ENCODE results near the gene CNTFR.
A peak's percentile ranks its signal among the peaks of the same experiment; 100 is the strongest.

GRCh38 chr9:34612788-34613390 lies 23.4 kb upstream of the CNTFR start:
- TF ChIP-seq, protein P1, sequence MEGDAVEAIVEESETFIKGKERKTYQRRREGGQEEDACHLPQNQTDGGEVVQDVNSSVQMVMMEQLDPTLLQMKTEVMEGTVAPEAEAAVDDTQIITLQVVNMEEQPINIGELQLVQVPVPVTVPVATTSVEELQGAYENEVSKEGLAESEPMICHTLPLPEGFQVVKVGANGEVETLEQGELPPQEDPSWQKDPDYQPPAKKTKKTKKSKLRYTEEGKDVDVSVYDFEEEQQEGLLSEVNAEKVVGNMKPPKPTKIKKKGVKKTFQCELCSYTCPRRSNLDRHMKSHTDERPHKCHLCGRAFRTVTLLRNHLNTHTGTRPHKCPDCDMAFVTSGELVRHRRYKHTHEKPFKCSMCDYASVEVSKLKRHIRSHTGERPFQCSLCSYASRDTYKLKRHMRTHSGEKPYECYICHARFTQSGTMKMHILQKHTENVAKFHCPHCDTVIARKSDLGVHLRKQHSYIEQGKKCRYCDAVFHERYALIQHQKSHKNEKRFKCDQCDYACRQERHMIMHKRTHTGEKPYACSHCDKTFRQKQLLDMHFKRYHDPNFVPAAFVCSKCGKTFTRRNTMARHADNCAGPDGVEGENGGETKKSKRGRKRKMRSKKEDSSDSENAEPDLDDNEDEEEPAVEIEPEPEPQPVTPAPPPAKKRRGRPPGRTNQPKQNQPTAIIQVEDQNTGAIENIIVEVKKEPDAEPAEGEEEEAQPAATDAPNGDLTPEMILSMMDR (IDR thresholded peaks at IDR 0.05 in 4 of 5, conservative IDR thresholded peaks at IDR 0.05 in 1 of 5): peak; percentile 72 to 87 (median 84)
- no peak for TF ChIP-seq POLR2A (IDR thresholded peaks at IDR 0.05)
